ENCODE data around the gene WRAP53. TPM values are rescaled to one million over a fixed set of nuclear protein-coding genes. Genes with fewer than 3 reads are reported as not detected.

The WRAP53 gene
- total RNA-seq, 2 donors from 2014 or later: 3.4 to 5.6 TPM

DNA sequence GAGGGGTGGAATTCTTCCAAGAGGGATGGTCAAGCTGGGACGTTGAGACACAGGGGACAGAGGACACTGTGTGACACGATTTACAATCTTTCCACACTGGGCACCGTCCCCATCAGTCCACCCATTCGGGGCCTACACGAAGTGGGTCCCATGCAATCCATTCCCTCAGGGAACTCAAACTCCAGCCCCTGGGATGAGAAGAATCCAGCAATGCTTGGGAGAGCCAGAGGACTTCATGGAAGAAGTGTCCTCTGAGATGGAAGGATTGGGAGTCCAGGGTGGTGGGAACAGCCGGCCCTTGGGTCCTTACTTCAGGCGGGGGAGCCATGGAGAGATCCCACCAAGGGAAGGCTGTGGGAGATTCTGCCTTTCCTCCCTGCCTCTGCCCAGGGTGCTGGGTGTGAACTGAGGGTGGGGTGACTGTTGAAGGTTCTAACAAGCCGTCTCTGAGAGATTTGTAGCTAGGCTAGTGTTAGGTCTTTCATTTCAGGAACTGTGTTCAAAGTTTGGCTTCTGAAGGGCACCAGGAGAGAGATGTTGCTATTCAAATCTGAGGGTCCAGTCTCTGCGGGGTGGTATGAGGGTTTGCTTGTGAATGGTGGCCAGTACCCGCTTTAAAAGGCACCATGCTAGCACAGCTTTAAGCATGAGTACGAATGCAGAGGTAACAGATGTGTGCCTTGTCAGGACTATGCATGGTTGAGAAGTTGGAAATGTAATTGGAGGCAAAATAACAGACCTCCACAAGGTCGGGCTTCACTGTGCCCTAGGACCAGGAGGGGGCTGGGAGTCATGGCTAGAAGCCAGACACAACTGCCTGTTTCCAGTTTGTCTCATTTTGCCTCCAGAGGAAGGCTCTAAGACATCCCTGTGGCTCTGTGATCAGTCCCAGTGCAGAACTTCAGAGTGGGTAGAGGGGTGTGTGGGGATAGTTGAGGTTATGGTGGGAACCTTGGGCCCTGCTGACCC lies 35.6 kb upstream of the WRAP53 start:
- no peaks in the 10 kb centered on the region for H3K9me3 ChIP-seq
- 65 to 66% methylated on average over 12 of the region's 12 CpGs for WGBS, 2 donors
- H3K4me3 ChIP-seq: no peak overlapping the region
- no peak overlapping the region for H3K27ac ChIP-seq
- intact Hi-C loops (cut with DNase I): no loop called here
- TF ChIP-seq, protein P1, sequence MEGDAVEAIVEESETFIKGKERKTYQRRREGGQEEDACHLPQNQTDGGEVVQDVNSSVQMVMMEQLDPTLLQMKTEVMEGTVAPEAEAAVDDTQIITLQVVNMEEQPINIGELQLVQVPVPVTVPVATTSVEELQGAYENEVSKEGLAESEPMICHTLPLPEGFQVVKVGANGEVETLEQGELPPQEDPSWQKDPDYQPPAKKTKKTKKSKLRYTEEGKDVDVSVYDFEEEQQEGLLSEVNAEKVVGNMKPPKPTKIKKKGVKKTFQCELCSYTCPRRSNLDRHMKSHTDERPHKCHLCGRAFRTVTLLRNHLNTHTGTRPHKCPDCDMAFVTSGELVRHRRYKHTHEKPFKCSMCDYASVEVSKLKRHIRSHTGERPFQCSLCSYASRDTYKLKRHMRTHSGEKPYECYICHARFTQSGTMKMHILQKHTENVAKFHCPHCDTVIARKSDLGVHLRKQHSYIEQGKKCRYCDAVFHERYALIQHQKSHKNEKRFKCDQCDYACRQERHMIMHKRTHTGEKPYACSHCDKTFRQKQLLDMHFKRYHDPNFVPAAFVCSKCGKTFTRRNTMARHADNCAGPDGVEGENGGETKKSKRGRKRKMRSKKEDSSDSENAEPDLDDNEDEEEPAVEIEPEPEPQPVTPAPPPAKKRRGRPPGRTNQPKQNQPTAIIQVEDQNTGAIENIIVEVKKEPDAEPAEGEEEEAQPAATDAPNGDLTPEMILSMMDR (IDR thresholded peaks at IDR 0.05): no peak
- no peak for TF ChIP-seq POLR2A (IDR thresholded peaks at IDR 0.05)
- DNase-seq (no peak), ATAC-seq (no peak)
- H3K36me3 ChIP-seq (replicated peaks in 1 of 2; ENCODE audit: insufficient read depth in 1 of 2, low read depth in 2 of 2): no peaks in the 10 kb centered on the region
- H3K27me3 ChIP-seq: peaks cover 0 to 13% of the 10 kb centered on the region in 2 donors
- H3K4me1 ChIP-seq: peaks cover 21% of the 10 kb centered on the region

GRCh38 chr17:7654832-7655540 lies 33.3 kb upstream of the WRAP53 start:
- intact Hi-C loops (cut with DNase I): no loop called here
- 86 to 87% methylated on average over 16 of the region's 16 CpGs for WGBS, 2 donors

GRCh38 chr17:7655541-7655840 lies 32.8 kb upstream of the WRAP53 start:
- no peak for ATAC-seq
- Histone ChIP-seq H3K4me3 (no peak overlapping the region), H3K36me3 (replicated peaks in 1 of 2; ENCODE audit: insufficient read depth in 1 of 2, low read depth in 2 of 2) (no peaks in the 10 kb centered on the region), H3K9me3 (no peaks in the 10 kb centered on the region), H3K27ac (no peak overlapping the region), H3K4me1 (peaks cover 15% of the 10 kb centered on the region), H3K27me3 (peaks cover 0 to 12% of the 10 kb centered on the region in 2 donors)
- no peak for DNase-seq
- 86 to 89% methylated on average over 13 to 17 of the region's 17 CpGs for WGBS, 2 donors
- intact Hi-C loops (cut with DNase I): no loop called here
- TF ChIP-seq, protein P1 (IDR thresholded peaks at IDR 0.05): no peak
- no peak for TF ChIP-seq POLR2A (IDR thresholded peaks at IDR 0.05)

More at GRCh38 chr17:7654832-7655540, 33.3 kb upstream of the WRAP53 start:
- H3K27ac ChIP-seq: no peak overlapping the region
- peaks cover 0 to 13% of the 10 kb centered on the region in 2 donors for H3K27me3 ChIP-seq
- H3K36me3 ChIP-seq (replicated peaks in 1 of 2; ENCODE audit: insufficient read depth in 1 of 2, low read depth in 2 of 2): no peaks in the 10 kb centered on the region
- TF ChIP-seq POLR2A (IDR thresholded peaks at IDR 0.05): no peak
- TF ChIP-seq, protein P1 (IDR thresholded peaks at IDR 0.05): no peak
- no peaks in the 10 kb centered on the region for H3K9me3 ChIP-seq
- H3K4me1 ChIP-seq: peaks cover 20% of the 10 kb centered on the region
- DNase-seq (no peak), ATAC-seq (no peak)
- no peak overlapping the region for H3K4me3 ChIP-seq

GRCh38 chr17:7656958-7657609 lies 31.2 kb upstream of the WRAP53 start:
- WGBS, 2 donors: 41 to 48% methylated on average over 10 of the region's 10 CpGs
- Histone ChIP-seq H3K4me3 (no peak overlapping the region), H3K36me3 (replicated peaks in 1 of 2; ENCODE audit: insufficient read depth in 1 of 2, low read depth in 2 of 2) (no peaks in the 10 kb centered on the region), H3K27me3 (no peaks in the 10 kb centered on the region), H3K4me1 (no peaks in the 10 kb centered on the region), H3K9me3 (no peaks in the 10 kb centered on the region), H3K27ac (no peak overlapping the region)
- ATAC-seq: peak; percentile 41
- DNase-seq: peak; percentile 32 to 46 (median 42)
- intact Hi-C loops (cut with DNase I): no loop called here
- TF ChIP-seq, protein P1 (IDR thresholded peaks at IDR 0.05): no peak
- no peak for TF ChIP-seq POLR2A (IDR thresholded peaks at IDR 0.05)
